ENCODE data around the gene CERCAM.

- TF ChIP-seq CTCF (IDR thresholded peaks at IDR 0.05; ENCODE audit: low read length), result no peak
- no peak for TF ChIP-seq EZH2phosphoT487 (IDR thresholded peaks at IDR 0.05; ENCODE audit: low read length)
- no peak for TF ChIP-seq EZH2 (optimal IDR thresholded peaks at IDR 0.05; ENCODE audit: low read depth, low read length)
These were observed 10.6 kb downstream of the CERCAM start for GRCh38 chr9:128431207-128431606.

Data from MM.1S (cell line).